HCT116 (cell line): ENCODE measurements around the gene METTL1. TPM values are rescaled to one million over a fixed set of nuclear protein-coding genes. Genes with fewer than 3 reads are reported as not detected.

Experiments
- ATAC-seq: fragments of 200-7000 bp; cut with Tn5 transposase; 2 replicates; pipeline ENCODE4 v1.9.1; 2020; ENCODE audit warnings: mild to moderate bottlenecking, moderate library complexity
- BruUV-seq: library from RNA; stranded (reverse); fragments of 400-500 nt; replicated peaks from 2 replicates; lab custom pipeline; 2021; lab: Mats Ljungman, UMichigan
- CTCF ChIA-PET: fragments of 300-600 bp; sonication (Branson Sonifier 250); formaldehyde crosslinking; loops from one replicate; lab custom pipeline; 2021; ENCODE audit warnings: antibody characterized with exemption; lab: Charles Lee
- POLR2A ChIA-PET: fragments of 300-600, 350-600 bp; sonication (Branson Sonifier 250); formaldehyde crosslinking; loops from one replicate; lab custom pipeline; 2021; ENCODE audit warnings: antibody characterized with exemption; lab: Charles Lee
- RAD21 ChIA-PET, 2 experiments: fragments of 300-600 bp; sonication (Branson Sonifier 250); formaldehyde crosslinking; loops; one replicate each; lab custom pipeline; 2023; ENCODE audit warnings: low total read pairs in 2 of 2; ENCODE audit not compliant: uncharacterized antibody in 2 of 2, unreplicated experiment in 2 of 2, low non-redundant PET in 1 of 2; lab: Charles Lee
- DNase-seq: peaks from one replicate; pipeline ENCODE4 v3.0.0-alpha.2; 2010; ENCODE audit warnings: low read depth, low spot score
- H2AFZ ChIP-seq: fragments of 200-600 bp; shearing (Covaris generic), sonication (generic); 2 replicates; pipeline ENCODE4 v1.6.1; 2017; ENCODE audit warnings: low read depth, mixed run types, mixed read lengths, antibody characterized with exemption, low read length; ENCODE audit not compliant: poor library complexity, severe bottlenecking
- H3K27ac ChIP-seq: 2 replicates; pipeline ENCODE4 v1.5.1; 2012; ENCODE audit warnings: low read depth, low read length
- H3K27me3 ChIP-seq: fragments of 200-600 bp; sonication (generic); 2 replicates; pipeline ENCODE4 v1.6.1; 2016; ENCODE audit warnings: mixed run types, low read length, mixed read lengths; ENCODE audit not compliant: insufficient read depth
- H3K36me3 ChIP-seq, 2 experiments: fragments of 200-500 bp in 1 of 2; fragments of 200-600 bp in 1 of 2; sonication (Bioruptor generic) in 1 of 2; sonication (generic) in 1 of 2; 2 replicates each; pipeline versions ENCODE4 v1.5.1 to v1.6.1; 2014 to 2016; ENCODE audit warnings: low read length in 2 of 2, inconsistent platforms in 1 of 2, mixed read lengths in 1 of 2, mixed run types in 1 of 2; ENCODE audit not compliant: insufficient read depth in 2 of 2, control insufficient read depth in 1 of 2
- H3K4me1 ChIP-seq, 2 experiments: fragments of 200-600 bp in 1 of 2; sonication (generic) in 1 of 2; 2 replicates each; pipeline versions ENCODE4 v1.5.1 to v1.6.1; 2012 to 2017; ENCODE audit warnings: low read length in 2 of 2, inconsistent platforms in 1 of 2, mild to moderate bottlenecking in 1 of 2, mixed read lengths in 1 of 2, mixed run types in 1 of 2, moderate library complexity in 1 of 2; ENCODE audit not compliant: insufficient read depth in 2 of 2, control insufficient read depth in 1 of 2
- H3K4me2 ChIP-seq: fragments of 200-600 bp; sonication (generic); 2 replicates; pipeline ENCODE4 v1.6.1; 2017; ENCODE audit warnings: mixed run types, low read length, mixed read lengths
- H3K4me3 ChIP-seq, 2 experiments: fragments of 200-600 bp in 1 of 2; sonication (generic) in 1 of 2; replicated peaks in 1 of 2; 2 replicates each; pipeline ENCODE4 v1.5.1; 2011 to 2016; ENCODE audit warnings: low read length in 2 of 2, control low read depth in 1 of 2, low read depth in 1 of 2, mild to moderate bottlenecking in 1 of 2, mixed read lengths in 1 of 2, mixed run types in 1 of 2
- H3K79me2 ChIP-seq: fragments of 200-600 bp; sonication (generic); 2 replicates; pipeline ENCODE4 v1.6.1; 2017; ENCODE audit warnings: mild to moderate bottlenecking, mixed run types, low read length, moderate library complexity, mixed read lengths; ENCODE audit not compliant: insufficient read depth
- H3K9ac ChIP-seq: fragments of 200-600 bp; sonication (generic); 2 replicates; pipeline ENCODE4 v1.6.1; 2016; ENCODE audit warnings: low read length, mixed read lengths
- H3K9me2 ChIP-seq: fragments of 200-600 bp; sonication (generic), shearing (Covaris generic); 2 replicates; pipeline ENCODE4 v1.6.1; 2017; ENCODE audit warnings: mixed run types, mild to moderate bottlenecking, moderate library complexity; ENCODE audit not compliant: insufficient read depth
- H3K9me3 ChIP-seq, 2 experiments: fragments of 200-500 bp in 1 of 2; fragments of 200-600 bp in 1 of 2; sonication (Bioruptor generic) in 1 of 2; sonication (generic) in 1 of 2; 2 replicates each; pipeline ENCODE4 v1.6.1; 2014 to 2017; ENCODE audit warnings: low read length in 2 of 2, mixed read lengths in 2 of 2, inconsistent platforms in 1 of 2, low read depth in 1 of 2, mild to moderate bottlenecking in 1 of 2, mixed run types in 1 of 2, moderate library complexity in 1 of 2; ENCODE audit not compliant: control insufficient read depth in 1 of 2, insufficient read depth in 1 of 2
- H4K20me1 ChIP-seq: fragments of 200-600 bp; sonication (generic), shearing (Covaris generic); 2 replicates; pipeline ENCODE4 v1.6.1; 2017; ENCODE audit warnings: mixed run types, mild to moderate bottlenecking, moderate library complexity; ENCODE audit not compliant: insufficient read depth
- CBX3 ChIP-seq: IDR thresholded peaks from 2 replicates; pipeline ENCODE4 v1.6.1; 2012; ENCODE audit warnings: low read depth
- CEBPB ChIP-seq: IDR thresholded peaks from 2 replicates; pipeline ENCODE4 v1.6.1; 2012; ENCODE audit warnings: low read depth
- EGR1 ChIP-seq: IDR thresholded peaks from 2 replicates; pipeline ENCODE4 v1.6.1; 2012; ENCODE audit warnings: low read depth
- ELF1 ChIP-seq: IDR thresholded peaks from 2 replicates; pipeline ENCODE4 v1.6.1; 2012; ENCODE audit warnings: low read depth, borderline replicate concordance
- EZH2 ChIP-seq: fragments of 200-600 bp; sonication (generic); IDR thresholded peaks from 2 replicates; pipeline ENCODE4 v1.6.1; 2017; ENCODE audit warnings: antibody characterized with exemption, mixed run types
- EZH2phosphoT487 ChIP-seq: fragments of 200-600 bp; IDR thresholded peaks from 2 replicates; pipeline ENCODE4 v1.6.1; 2018; ENCODE audit warnings: antibody characterized with exemption, borderline replicate concordance
- JUND ChIP-seq: IDR thresholded peaks from 2 replicates; pipeline ENCODE4 v1.6.1; 2012
- POLR2A ChIP-seq: IDR thresholded peaks from 2 replicates; pipeline ENCODE4 v1.7.0; 2011; ENCODE audit warnings: borderline replicate concordance; ENCODE audit not compliant: insufficient read depth, insufficient read length; ENCODE audit errors: extremely low read depth
- POLR2AphosphoS5 ChIP-seq: IDR thresholded peaks from 2 replicates; pipeline ENCODE4 v1.6.1; 2011; ENCODE audit warnings: mild to moderate bottlenecking, low read depth, low read length, moderate library complexity
- RAD21 ChIP-seq: IDR thresholded peaks from 2 replicates; pipeline ENCODE4 v1.6.1; 2012; ENCODE audit warnings: low read depth, mild to moderate bottlenecking
- SIN3A ChIP-seq: IDR thresholded peaks from 2 replicates; pipeline ENCODE4 v1.6.1; 2012; ENCODE audit warnings: low read depth
- SP1 ChIP-seq: IDR thresholded peaks from 2 replicates; pipeline ENCODE4 v1.6.1; 2012; ENCODE audit warnings: low read depth
- SRF ChIP-seq: IDR thresholded peaks from 2 replicates; pipeline ENCODE4 v1.6.1; 2012; ENCODE audit warnings: low read depth
- TCF7L2 ChIP-seq: IDR thresholded peaks from 2 replicates; pipeline ENCODE4 v1.7.0; 2011; ENCODE audit warnings: borderline replicate concordance, inconsistent platforms; ENCODE audit not compliant: insufficient read depth, insufficient read length; ENCODE audit errors: extremely low read depth
- ZFX ChIP-seq: fragments of 450-650 bp; IDR thresholded peaks from 2 replicates; pipeline ENCODE4 v1.6.1; 2017
- ZNF274 ChIP-seq: fragments of 200-500 bp; sonication (Bioruptor generic); IDR thresholded peaks from 2 replicates; pipeline ENCODE4 v1.6.1; 2014; ENCODE audit warnings: mild to moderate bottlenecking, low read depth, low read length, inconsistent platforms
- intact Hi-C: fragments of 100-400 bp; cut with micrococcal nuclease; formaldehyde crosslinking; loops from 2 replicates; pipeline ENCODE4 v1.10.0; 2022
- total RNA-seq: library from RNA; stranded (reverse); gene quantifications from one replicate; pipeline ENCODE4 v1.2.1, GENCODE V29; 2021; ENCODE audit not compliant: unreplicated experiment
- TF ChIP-seq, protein P1 (sequence below): IDR thresholded peaks from 2 replicates; pipeline ENCODE4 v1.6.1; 2012
- TF ChIP-seq, protein P2 (sequence below), 3 experiments: fragments of 200-600 bp in 1 of 3; sonication (generic) in 1 of 3; IDR thresholded peaks in 2 of 3; conservative IDR thresholded peaks in 1 of 3; 2 replicates each; pipeline ENCODE4 v1.5.1; 2012 to 2017; ENCODE audit warnings: low read depth in 2 of 3, low read length in 2 of 3, antibody characterized with exemption in 1 of 3, borderline replicate concordance in 1 of 3, control low read depth in 1 of 3, mild to moderate bottlenecking in 1 of 3, mixed read lengths in 1 of 3, mixed run types in 1 of 3, moderate library complexity in 1 of 3; ENCODE audit not compliant: insufficient read depth in 1 of 3
- TF ChIP-seq, protein P3 (sequence below): IDR thresholded peaks from 2 replicates; pipeline ENCODE4 v1.6.1; 2012

METTL1 gene
- total RNA-seq, 1 experiment from 2014 or later: 56.6 TPM

DNA sequence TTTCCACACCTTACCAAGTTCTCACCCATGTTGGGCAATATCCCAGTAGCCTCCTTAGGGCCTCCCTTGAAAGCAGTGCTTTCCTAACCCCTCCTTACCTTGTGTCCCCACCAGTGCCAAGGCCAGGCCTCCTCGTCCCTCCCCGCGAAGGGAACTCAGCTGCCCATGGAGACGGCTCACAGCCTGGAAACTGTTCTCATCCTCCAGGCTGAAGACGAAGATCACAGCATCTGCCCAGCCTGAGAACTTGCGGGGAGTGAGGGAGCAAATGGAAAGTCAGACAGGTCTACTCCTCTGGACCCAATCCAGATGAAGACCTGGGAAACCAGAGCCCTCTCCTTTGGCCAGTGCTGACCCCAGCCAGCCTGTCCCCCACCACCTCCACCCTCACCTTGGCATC, 38.0 kb downstream of the METTL1 start:
- no TSS peak for BruUV-seq
- Histone ChIP-seq H4K20me1 (no peaks in the 10 kb centered on the region), H3K36me3 (peaks cover 0 to 15% of the 10 kb centered on the region in 2 experiments; a peak in 3 of 4 replicates), H3K27ac (no peak overlapping the region), H3K79me2 (no peaks in the 10 kb centered on the region), H3K9ac (no peak overlapping the region), H3K9me3 (no peaks in the 10 kb centered on the region), H3K9me2 (no peaks in the 10 kb centered on the region), H2AFZ (no peak overlapping the region), H3K4me2 (no peak overlapping the region), H3K4me3 (no peak overlapping the region), H3K27me3 (no peaks in the 10 kb centered on the region), H3K4me1 (no peaks in the 10 kb centered on the region)
- DNase-seq (no peak), ATAC-seq (no peak)
- CTCF ChIA-PET: no interaction called here
- POLR2A ChIA-PET: no interaction called here
- RAD21 ChIA-PET: no interaction called here
- TF ChIP-seq POLR2AphosphoS5: no peak
- TF ChIP-seq, protein P1, sequence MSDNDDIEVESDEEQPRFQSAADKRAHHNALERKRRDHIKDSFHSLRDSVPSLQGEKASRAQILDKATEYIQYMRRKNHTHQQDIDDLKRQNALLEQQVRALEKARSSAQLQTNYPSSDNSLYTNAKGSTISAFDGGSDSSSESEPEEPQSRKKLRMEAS: no peak
- no peak for TF ChIP-seq ZFX
- TF ChIP-seq EZH2phosphoT487: no peak
- no peak for TF ChIP-seq TCF7L2
- TF ChIP-seq, protein P2, sequence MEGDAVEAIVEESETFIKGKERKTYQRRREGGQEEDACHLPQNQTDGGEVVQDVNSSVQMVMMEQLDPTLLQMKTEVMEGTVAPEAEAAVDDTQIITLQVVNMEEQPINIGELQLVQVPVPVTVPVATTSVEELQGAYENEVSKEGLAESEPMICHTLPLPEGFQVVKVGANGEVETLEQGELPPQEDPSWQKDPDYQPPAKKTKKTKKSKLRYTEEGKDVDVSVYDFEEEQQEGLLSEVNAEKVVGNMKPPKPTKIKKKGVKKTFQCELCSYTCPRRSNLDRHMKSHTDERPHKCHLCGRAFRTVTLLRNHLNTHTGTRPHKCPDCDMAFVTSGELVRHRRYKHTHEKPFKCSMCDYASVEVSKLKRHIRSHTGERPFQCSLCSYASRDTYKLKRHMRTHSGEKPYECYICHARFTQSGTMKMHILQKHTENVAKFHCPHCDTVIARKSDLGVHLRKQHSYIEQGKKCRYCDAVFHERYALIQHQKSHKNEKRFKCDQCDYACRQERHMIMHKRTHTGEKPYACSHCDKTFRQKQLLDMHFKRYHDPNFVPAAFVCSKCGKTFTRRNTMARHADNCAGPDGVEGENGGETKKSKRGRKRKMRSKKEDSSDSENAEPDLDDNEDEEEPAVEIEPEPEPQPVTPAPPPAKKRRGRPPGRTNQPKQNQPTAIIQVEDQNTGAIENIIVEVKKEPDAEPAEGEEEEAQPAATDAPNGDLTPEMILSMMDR (IDR thresholded peaks at IDR 0.05 in 2 of 3, conservative IDR thresholded peaks at IDR 0.05 in 1 of 3; ENCODE audit: borderline replicate concordance in 1 of 3, insufficient read depth in 1 of 3, low read depth in 2 of 3, low read length in 2 of 3): no peak
- no peak for TF ChIP-seq CEBPB
- no peak for TF ChIP-seq POLR2A
- TF ChIP-seq EGR1: no peak
- no peak for TF ChIP-seq RAD21
- TF ChIP-seq, protein P3, sequence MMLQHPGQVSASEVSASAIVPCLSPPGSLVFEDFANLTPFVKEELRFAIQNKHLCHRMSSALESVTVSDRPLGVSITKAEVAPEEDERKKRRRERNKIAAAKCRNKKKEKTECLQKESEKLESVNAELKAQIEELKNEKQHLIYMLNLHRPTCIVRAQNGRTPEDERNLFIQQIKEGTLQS: no peak
- TF ChIP-seq JUND: no peak
- no peak for TF ChIP-seq EZH2
- TF ChIP-seq SIN3A: no peak
- no peak for TF ChIP-seq ELF1
- TF ChIP-seq SP1: no peak
- no peak for TF ChIP-seq CBX3
- TF ChIP-seq SRF: no peak
- no peak for TF ChIP-seq ZNF274
- intact Hi-C loops: no loop called here
